ENCODE results near the gene FAM149A. TPM values are rescaled to one million over a fixed set of nuclear protein-coding genes. Genes with fewer than 3 reads are reported as not detected.

FAM149A gene
- total RNA-seq, 2 experiments from 2014 or later, result not detected

DNA sequence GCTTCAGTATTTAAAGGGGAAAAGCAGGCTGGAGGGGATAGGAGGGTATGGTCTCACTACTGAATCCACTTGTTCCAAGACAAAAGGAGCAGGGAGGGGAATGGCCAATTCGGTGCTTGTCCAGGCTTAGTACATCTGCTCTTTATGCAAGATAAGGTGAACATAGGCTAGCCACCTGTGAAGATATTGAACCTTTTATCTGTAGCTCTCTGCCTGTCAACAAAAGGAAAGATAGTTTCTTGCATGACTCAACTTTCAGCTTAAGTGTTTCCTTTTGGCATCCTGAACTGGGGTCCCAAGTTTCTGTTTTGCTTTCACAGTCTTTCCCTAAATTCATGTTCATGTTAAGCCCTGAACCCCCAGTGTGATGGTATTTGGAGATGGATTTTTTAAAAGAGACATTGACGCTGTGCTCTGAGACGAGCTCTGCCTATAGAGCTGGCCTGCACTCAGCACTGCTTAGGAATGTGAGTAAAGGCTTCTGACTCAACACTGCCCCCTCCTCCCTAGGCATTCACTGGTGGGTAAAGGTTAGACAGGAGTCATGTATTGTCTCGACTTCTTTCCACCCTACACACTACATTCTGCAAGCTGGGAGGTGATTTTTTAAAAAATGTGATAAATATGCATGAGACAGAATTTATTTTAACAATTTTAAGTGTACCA is 28.2 kb downstream of the FAM149A start:
- no TSS peak for BruUV-seq (replicated peaks)
- intact Hi-C loops (cut with micrococcal nuclease; ENCODE audit: unreplicated experiment), result loop anchor here (10.0 kb wide), 1 partner anchor 488 kb away; no protein-coding TSS in a partner anchor
- TF ChIP-seq, protein P1, sequence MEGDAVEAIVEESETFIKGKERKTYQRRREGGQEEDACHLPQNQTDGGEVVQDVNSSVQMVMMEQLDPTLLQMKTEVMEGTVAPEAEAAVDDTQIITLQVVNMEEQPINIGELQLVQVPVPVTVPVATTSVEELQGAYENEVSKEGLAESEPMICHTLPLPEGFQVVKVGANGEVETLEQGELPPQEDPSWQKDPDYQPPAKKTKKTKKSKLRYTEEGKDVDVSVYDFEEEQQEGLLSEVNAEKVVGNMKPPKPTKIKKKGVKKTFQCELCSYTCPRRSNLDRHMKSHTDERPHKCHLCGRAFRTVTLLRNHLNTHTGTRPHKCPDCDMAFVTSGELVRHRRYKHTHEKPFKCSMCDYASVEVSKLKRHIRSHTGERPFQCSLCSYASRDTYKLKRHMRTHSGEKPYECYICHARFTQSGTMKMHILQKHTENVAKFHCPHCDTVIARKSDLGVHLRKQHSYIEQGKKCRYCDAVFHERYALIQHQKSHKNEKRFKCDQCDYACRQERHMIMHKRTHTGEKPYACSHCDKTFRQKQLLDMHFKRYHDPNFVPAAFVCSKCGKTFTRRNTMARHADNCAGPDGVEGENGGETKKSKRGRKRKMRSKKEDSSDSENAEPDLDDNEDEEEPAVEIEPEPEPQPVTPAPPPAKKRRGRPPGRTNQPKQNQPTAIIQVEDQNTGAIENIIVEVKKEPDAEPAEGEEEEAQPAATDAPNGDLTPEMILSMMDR (conservative IDR thresholded peaks at IDR 0.05; ENCODE audit: low read length), result peak; percentile 65
- no peak for TF ChIP-seq EZH2phosphoT487 (IDR thresholded peaks at IDR 0.05; ENCODE audit: borderline replicate concordance, low read depth, low read length)

DNA sequence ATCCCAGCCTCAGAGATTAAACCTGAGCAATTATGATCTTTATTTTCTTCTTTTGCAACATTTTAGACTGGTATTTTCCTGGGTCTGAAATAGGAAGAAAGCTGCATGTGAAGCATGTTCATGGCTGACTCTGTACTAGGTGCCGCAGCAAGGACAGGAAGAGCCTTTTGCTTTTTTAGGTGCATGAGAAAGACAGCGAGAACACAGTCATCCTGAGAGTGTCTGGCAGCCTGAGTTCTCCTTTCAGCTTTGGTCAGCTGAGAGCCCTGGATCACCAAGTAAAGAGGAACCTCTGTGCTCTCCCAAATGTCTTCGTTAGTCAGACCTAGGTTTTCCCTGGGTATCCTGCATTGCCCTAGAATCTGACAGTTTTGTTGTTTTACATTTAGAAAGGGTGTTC is 29.8 kb downstream of the FAM149A start:
- H2AFZ ChIP-seq (ENCODE audit: low read length), result no peak overlapping the region
- no peak overlapping the region for H3K27ac ChIP-seq (ENCODE audit: low read depth, low read length, poor library complexity, severe bottlenecking)
- no peaks in the 10 kb centered on the region for H3K9me2 ChIP-seq (ENCODE audit: insufficient read depth, low read length)
- CTCF ChIA-PET (ENCODE audit: unreplicated experiment), result no interaction called here
- DNase-seq (ENCODE audit: low spot score), result no peak
- no peaks in the 10 kb centered on the region for H3K79me2 ChIP-seq (ENCODE audit: insufficient read depth, low read depth, low read length)
- no peaks in the 10 kb centered on the region for H3K4me1 ChIP-seq (ENCODE audit: insufficient read depth, low read length, poor library complexity, severe bottlenecking)
- H3K9me3 ChIP-seq (ENCODE audit: low read length), result no peaks in the 10 kb centered on the region
- H3K36me3 ChIP-seq (ENCODE audit: insufficient read depth, low read length), result no peaks in the 10 kb centered on the region
- intact Hi-C loops (cut with micrococcal nuclease; ENCODE audit: unreplicated experiment), result loop anchor here (10.0 kb wide), 1 partner anchor 489 kb away; no protein-coding TSS in a partner anchor
- no peak overlapping the region for H3K4me2 ChIP-seq (ENCODE audit: low read length)
- H3K4me3 ChIP-seq (ENCODE audit: low read depth, low read length, poor library complexity, severe bottlenecking), result no peak overlapping the region
- TF ChIP-seq EZH2phosphoT487 (IDR thresholded peaks at IDR 0.05; ENCODE audit: borderline replicate concordance, low read depth, low read length), result no peak
- TF ChIP-seq, protein P1 (conservative IDR thresholded peaks at IDR 0.05; ENCODE audit: low read length), result no peak
- no TSS peak for BruUV-seq (replicated peaks)
- POLR2A ChIA-PET, result no interaction called here
- H4K20me1 ChIP-seq (ENCODE audit: insufficient read depth, low read length), result no peaks in the 10 kb centered on the region

More for the DNA sequence above, 28.2 kb downstream of the FAM149A start:
- no peak overlapping the region for H3K4me3 ChIP-seq (ENCODE audit: low read depth, low read length, poor library complexity, severe bottlenecking)
- H3K4me2 ChIP-seq (ENCODE audit: low read length), result no peak overlapping the region
- H4K20me1 ChIP-seq (ENCODE audit: insufficient read depth, low read length), result no peaks in the 10 kb centered on the region
- H3K27ac ChIP-seq (ENCODE audit: low read depth, low read length, poor library complexity, severe bottlenecking), result no peak overlapping the region
- H3K79me2 ChIP-seq (ENCODE audit: insufficient read depth, low read depth, low read length), result no peaks in the 10 kb centered on the region
- DNase-seq (ENCODE audit: low spot score), result peak; percentile 22
- H3K9me3 ChIP-seq (ENCODE audit: low read length), result no peaks in the 10 kb centered on the region
- ChIA-PET CTCF (ENCODE audit: unreplicated experiment) (interaction anchor here (0.6 kb wide), 1 partner anchor 150 kb away, joined by 3 read pairs; no protein-coding TSS in a partner anchor), POLR2A (interaction anchor here (0.6 to 1.2 kb wide), 5 partner anchors 27 to 990 kb away, joined by 3 read pairs; no protein-coding TSS in a partner anchor)
- H3K4me1 ChIP-seq (ENCODE audit: insufficient read depth, low read length, poor library complexity, severe bottlenecking), result no peaks in the 10 kb centered on the region
- no peak overlapping the region for H2AFZ ChIP-seq (ENCODE audit: low read length)
- no peaks in the 10 kb centered on the region for H3K9me2 ChIP-seq (ENCODE audit: insufficient read depth, low read length)
- no peaks in the 10 kb centered on the region for H3K36me3 ChIP-seq (ENCODE audit: insufficient read depth, low read length)

DNA sequence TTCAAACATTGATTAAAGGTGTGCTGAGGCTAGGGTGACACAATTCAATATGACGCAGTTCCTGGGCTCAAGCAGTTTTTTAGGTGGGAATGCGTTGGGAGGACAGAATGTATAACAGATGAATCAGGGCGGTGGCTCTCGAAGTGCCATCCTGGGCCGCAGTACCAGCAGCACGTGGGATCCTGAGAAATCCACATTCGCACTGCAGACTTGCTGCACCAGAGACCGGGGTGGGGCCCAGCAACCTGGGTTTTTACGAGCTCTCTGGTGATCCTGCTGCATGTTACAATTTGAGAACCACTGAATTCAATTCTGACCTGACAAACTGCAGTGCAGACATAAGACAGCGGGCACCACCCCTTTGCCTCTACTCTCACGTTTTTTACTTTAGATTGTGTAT is 30.4 kb downstream of the FAM149A start:
- no peak for TF ChIP-seq EZH2phosphoT487 (IDR thresholded peaks at IDR 0.05; ENCODE audit: borderline replicate concordance, low read depth, low read length)
- TF ChIP-seq, protein P1 (conservative IDR thresholded peaks at IDR 0.05; ENCODE audit: low read length), result no peak
- Histone ChIP-seq H3K79me2 (ENCODE audit: insufficient read depth, low read depth, low read length) (no peaks in the 10 kb centered on the region), H3K27ac (ENCODE audit: low read depth, low read length, poor library complexity, severe bottlenecking) (no peak overlapping the region), H4K20me1 (ENCODE audit: insufficient read depth, low read length) (no peaks in the 10 kb centered on the region), H3K9me3 (ENCODE audit: low read length) (no peaks in the 10 kb centered on the region), H3K4me3 (ENCODE audit: low read depth, low read length, poor library complexity, severe bottlenecking) (no peak overlapping the region), H3K9me2 (ENCODE audit: insufficient read depth, low read length) (no peaks in the 10 kb centered on the region), H3K4me1 (ENCODE audit: insufficient read depth, low read length, poor library complexity, severe bottlenecking) (no peaks in the 10 kb centered on the region), H3K36me3 (ENCODE audit: insufficient read depth, low read length) (no peaks in the 10 kb centered on the region), H3K4me2 (ENCODE audit: low read length) (no peak overlapping the region), H2AFZ (ENCODE audit: low read length) (no peak overlapping the region)
- POLR2A ChIA-PET, result no interaction called here
- intact Hi-C loops (cut with micrococcal nuclease; ENCODE audit: unreplicated experiment), result loop anchor here (10.0 kb wide), 1 partner anchor 490 kb away; no protein-coding TSS in a partner anchor
- BruUV-seq (replicated peaks), result no TSS peak
- DNase-seq (ENCODE audit: low spot score), result no peak
- CTCF ChIA-PET (ENCODE audit: unreplicated experiment), result no interaction called here
